Measurements from ENCODE around the gene THYN1. TPM values are rescaled to one million over a fixed set of nuclear protein-coding genes. Genes with fewer than 3 reads are reported as not detected.

THYN1 gene
- total RNA-seq, 1 experiment from 2014 or later = 97.0 TPM

DNA sequence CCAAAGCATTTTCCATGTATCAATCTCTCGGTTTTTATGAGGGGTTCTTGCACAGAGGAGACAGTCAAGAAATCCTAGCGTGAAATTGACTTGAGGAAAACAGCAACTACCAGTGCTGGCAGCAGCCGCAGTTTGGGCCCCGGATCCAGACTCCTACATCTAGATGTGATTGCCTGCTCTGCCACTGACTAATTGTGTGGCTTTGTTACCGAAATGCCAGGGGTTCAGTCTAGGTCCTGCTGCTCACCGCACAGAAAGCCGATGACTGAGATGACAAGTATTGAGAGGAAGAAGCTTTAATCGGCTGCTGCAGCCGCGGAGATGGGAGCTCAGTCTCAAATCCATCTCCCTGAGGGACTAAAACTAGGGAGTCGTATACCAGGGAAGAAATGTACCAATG lies 14.8 kb upstream of the THYN1 start:
- H2BK15ac ChIP-seq (ENCODE audit: low read depth, low read length) = no peak overlapping the region
- H3K4ac ChIP-seq (ENCODE audit: low read depth, low read length) = no peak overlapping the region
- no peak overlapping the region for H4K91ac ChIP-seq (ENCODE audit: insufficient read length, low read depth, low read length)
- no peak overlapping the region for H3K18ac ChIP-seq (ENCODE audit: insufficient read length, low read depth, low read length)
- no peak overlapping the region for H2AK5ac ChIP-seq (ENCODE audit: insufficient read length, low read length)
- no peak overlapping the region for H2BK20ac ChIP-seq (ENCODE audit: low read depth, low read length, poor library complexity, severe bottlenecking)
- no peaks in the 10 kb centered on the region for H3K9me3 Mint-ChIP-seq
- H3K79me1 ChIP-seq (ENCODE audit: insufficient read depth, low read depth, low read length, poor library complexity, severe bottlenecking) = no peaks in the 10 kb centered on the region
- no peak for TF ChIP-seq CTCF (conservative IDR thresholded peaks at IDR 0.05)
- no peak overlapping the region for H3K4me3 Mint-ChIP-seq
- no peak overlapping the region for H3K4me2 ChIP-seq (ENCODE audit: insufficient read depth, insufficient read length, low read length)
- no peak overlapping the region for H3T11ph ChIP-seq (ENCODE audit: low read length)
- no peak overlapping the region; the same call in 1 of the 2 replicates for H3K14ac ChIP-seq (ENCODE audit: insufficient read depth, low read length)
- H3K27ac ChIP-seq (ENCODE audit: insufficient read length, low read depth, low read length) = no peak overlapping the region
- H3K27ac Mint-ChIP-seq = peak overlapping the region in 2 of 3 experiments; percentile 47 to 64; a peak in 4 of 7 replicates
- no peaks in the 10 kb centered on the region for H3K27me3 Mint-ChIP-seq (ENCODE audit: low read depth)
- H4K5ac ChIP-seq (ENCODE audit: insufficient read length, low read depth, low read length) = no peak overlapping the region
- peaks cover 52 to 55% of the 10 kb centered on the region in 2 experiments for H3K4me1 Mint-ChIP-seq
- H3K23ac ChIP-seq (ENCODE audit: insufficient read length, low read depth, low read length) = no peak overlapping the region
- no peaks in the 10 kb centered on the region for H3K27me3 ChIP-seq (ENCODE audit: insufficient read depth, low read length)
- no peak overlapping the region for H3K56ac ChIP-seq (ENCODE audit: insufficient read length, low read depth, low read length)
- H2BK12ac ChIP-seq (ENCODE audit: insufficient read length, low read depth, low read length) = no peak overlapping the region
- peaks cover 25% of the 10 kb centered on the region for H3K4me1 ChIP-seq (ENCODE audit: insufficient read depth, low read length)
- no peak overlapping the region for H3K9ac ChIP-seq (ENCODE audit: extremely low read depth, insufficient read length, low read length)
- H4K8ac ChIP-seq (replicated peaks; ENCODE audit: insufficient read length, low read depth, low read length) = no peak overlapping the region
- no peak overlapping the region for H2BK120ac ChIP-seq (ENCODE audit: low read depth, low read length, poor library complexity, severe bottlenecking)
- peaks cover 2% of the 10 kb centered on the region for H3K23me2 ChIP-seq (ENCODE audit: insufficient read length, low read depth, low read length, poor library complexity, severe bottlenecking)
- no peak overlapping the region for H2BK5ac ChIP-seq (ENCODE audit: insufficient read length, low read length)
- peaks cover 5% of the 10 kb centered on the region; the same call in 1 of the 2 replicates for H3K79me2 ChIP-seq (ENCODE audit: insufficient read depth, low read length)
- DNase-seq = no peak
- peaks cover 1 to 21% (median 15%) of the 10 kb centered on the region in 3 experiments; a peak in 5 of 7 replicates for H3K36me3 Mint-ChIP-seq (ENCODE audit: insufficient read depth in 1 of 3, low read depth in 3 of 3)
- H2AFZ ChIP-seq (ENCODE audit: low read length) = no peak overlapping the region
- WGBS (ENCODE audit: extremely low coverage, insufficient read length, low lambda C conversion rate) = no CpG with 5 or more reads among the region's 11 CpGs
- H4K20me1 ChIP-seq (ENCODE audit: control insufficient read depth, insufficient read depth, insufficient read length) = no peaks in the 10 kb centered on the region
- no peaks in the 10 kb centered on the region for H3K9me3 ChIP-seq (ENCODE audit: control insufficient read depth, low read depth, low read length)

Data from H9 (cell line).